SK-N-MC (cell line): ENCODE results near the gene DCST2.

ENCODE experiments used
- DNase-seq: peaks from one replicate; pipeline ENCODE4 v3.0.0-alpha.2; 2011; ENCODE audit warnings: low read depth, low spot score
- H3K27ac ChIP-seq: fragments of 200-600 bp; sonication (generic); 2 replicates; pipeline ENCODE4 v1.5.1; 2016; ENCODE audit warnings: mixed run types
- H3K36me3 ChIP-seq: fragments of 200-600 bp; sonication (generic); 2 replicates; pipeline ENCODE4 v1.6.1; 2017; ENCODE audit warnings: antibody characterized with exemption, low read length, mixed read lengths; ENCODE audit not compliant: insufficient read depth
- H3K4me3 ChIP-seq: fragments of 200-600 bp; sonication (generic); 2 replicates; pipeline ENCODE4 v1.5.1; 2016
- H3K9ac ChIP-seq: fragments of 200-600 bp; sonication (generic); 2 replicates; pipeline ENCODE4 v1.8.0; 2017; ENCODE audit warnings: mixed run types, mixed read lengths; ENCODE audit not compliant: insufficient read length
- H3K9me3 ChIP-seq: fragments of 200-600 bp; sonication (generic); 2 replicates; pipeline ENCODE4 v1.6.1; 2017; ENCODE audit warnings: low read depth, mild to moderate bottlenecking, antibody characterized with exemption, low read length, moderate library complexity, mixed read lengths
- EZH2 ChIP-seq: fragments of 200-600 bp; sonication (generic); IDR thresholded peaks from one replicate; pipeline ENCODE4 v1.6.1; 2017; ENCODE audit warnings: antibody characterized with exemption
- FOXP2 ChIP-seq: optimal IDR thresholded peaks from 2 replicates; pipeline ENCODE3; 2011; ENCODE audit warnings: mild to moderate bottlenecking, moderate library complexity; ENCODE audit not compliant: insufficient read depth; ENCODE audit errors: extremely low read length, control extremely low read depth
- POLR2AphosphoS5 ChIP-seq: IDR thresholded peaks from 2 replicates; pipeline ENCODE4 v1.6.1; 2012; ENCODE audit warnings: mild to moderate bottlenecking, low read depth, low read length, borderline replicate concordance

Gene DCST2

DNA sequence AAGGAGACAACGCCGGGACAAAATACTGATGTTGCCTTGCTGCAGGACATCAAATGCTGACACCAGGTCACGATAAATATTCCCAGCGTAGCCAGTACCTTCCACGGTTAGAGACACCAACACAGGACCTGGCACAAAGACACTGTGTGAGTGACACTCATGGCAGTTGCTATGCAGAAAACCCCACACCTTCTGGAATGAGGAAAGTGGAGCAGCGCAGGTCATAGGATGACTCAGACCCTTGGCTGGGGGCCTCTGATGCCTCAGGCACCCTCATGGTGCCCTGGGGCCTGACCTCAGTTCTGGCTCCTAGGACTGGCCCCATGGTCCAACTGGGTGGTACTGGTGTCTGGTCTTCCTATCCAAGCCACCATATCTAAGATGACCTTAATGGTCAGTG, 7.0 kb downstream of the DCST2 start:
- no peak for TF ChIP-seq POLR2AphosphoS5
- TF ChIP-seq FOXP2 = no peak
- TF ChIP-seq EZH2 = no peak
- no peak overlapping the region for H3K9ac ChIP-seq
- no peak overlapping the region for H3K4me3 ChIP-seq
- DNase-seq = no peak
- no peaks in the 10 kb centered on the region for H3K36me3 ChIP-seq
- no peak overlapping the region for H3K27ac ChIP-seq
- H3K9me3 ChIP-seq = no peaks in the 10 kb centered on the region

- no peak for DNase-seq
Observed at GRCh38 chr1:155026154-155026553, 7.4 kb downstream of the DCST2 start.

DNA sequence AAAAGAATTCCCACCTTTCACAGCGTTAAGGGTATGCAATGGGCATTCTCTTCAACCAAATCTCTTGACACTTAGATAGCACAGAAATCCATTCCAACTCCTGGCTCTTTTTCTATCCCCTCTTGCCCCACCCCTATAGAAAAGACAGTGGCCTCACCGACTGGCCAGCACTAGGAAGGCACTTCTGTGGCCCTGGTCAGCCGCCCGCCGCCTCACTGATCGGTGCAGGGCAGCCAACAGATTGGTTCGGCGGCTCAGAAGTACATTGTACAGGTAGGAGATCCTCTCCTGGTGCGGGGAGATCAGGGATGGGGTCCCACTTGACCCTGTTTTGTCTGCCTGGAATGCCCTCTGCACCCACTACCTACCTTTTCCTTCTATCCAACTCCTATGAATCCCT, 9.3 kb downstream of the DCST2 start:
- Histone ChIP-seq H3K36me3 (no peaks in the 10 kb centered on the region), H3K9me3 (no peaks in the 10 kb centered on the region), H3K4me3 (no peak overlapping the region), H3K9ac (no peak overlapping the region), H3K27ac (no peak overlapping the region)
- no peak for TF ChIP-seq FOXP2
- no peak for TF ChIP-seq EZH2
- TF ChIP-seq POLR2AphosphoS5 = no peak
- DNase-seq = no peak

More at GRCh38 chr1:155026154-155026553, 7.4 kb downstream of the DCST2 start:
- Histone ChIP-seq H3K36me3 (no peaks in the 10 kb centered on the region), H3K9ac (no peak overlapping the region), H3K4me3 (no peak overlapping the region), H3K27ac (no peak overlapping the region), H3K9me3 (no peaks in the 10 kb centered on the region)
- TF ChIP-seq EZH2 = no peak
- TF ChIP-seq FOXP2 = no peak
- no peak for TF ChIP-seq POLR2AphosphoS5

GRCh38 chr1:155023627-155024026, 10.0 kb downstream of the DCST2 start:
- DNase-seq = no peak
- H3K27ac ChIP-seq = no peak overlapping the region
- no peaks in the 10 kb centered on the region for H3K36me3 ChIP-seq
- TF ChIP-seq FOXP2 = no peak
- TF ChIP-seq EZH2 = no peak
- no peak for TF ChIP-seq POLR2AphosphoS5
- no peak overlapping the region for H3K9ac ChIP-seq
- H3K4me3 ChIP-seq = no peak overlapping the region
- H3K9me3 ChIP-seq = no peaks in the 10 kb centered on the region

GRCh38 chr1:155022927-155023236, 10.7 kb downstream of the DCST2 start:
- TF ChIP-seq POLR2AphosphoS5 (no peak), FOXP2 (no peak), EZH2 (no peak)
- H3K9ac ChIP-seq = no peak overlapping the region
- no peak overlapping the region for H3K4me3 ChIP-seq
- DNase-seq = no peak
- H3K36me3 ChIP-seq = no peaks in the 10 kb centered on the region
- no peak overlapping the region for H3K27ac ChIP-seq
- H3K9me3 ChIP-seq = no peaks in the 10 kb centered on the region

GRCh38 chr1:155022136-155022926, 11.2 kb downstream of the DCST2 start:
- Histone ChIP-seq H3K9me3 (no peaks in the 10 kb centered on the region), H3K9ac (no peak overlapping the region), H3K4me3 (no peak overlapping the region), H3K27ac (no peak overlapping the region), H3K36me3 (no peaks in the 10 kb centered on the region)
- DNase-seq = no peak
- TF ChIP-seq POLR2AphosphoS5 (no peak), EZH2 (no peak), FOXP2 (no peak)

GRCh38 chr1:155019377-155020245, 14.0 kb downstream of the DCST2 start:
- TF ChIP-seq POLR2AphosphoS5 = no peak
- no peak for TF ChIP-seq FOXP2
- TF ChIP-seq EZH2 = no peak
- Histone ChIP-seq H3K27ac (no peak overlapping the region), H3K36me3 (peaks cover 10% of the 10 kb centered on the region; the same call in 1 of the 2 replicates), H3K4me3 (no peak overlapping the region), H3K9me3 (no peaks in the 10 kb centered on the region), H3K9ac (no peak overlapping the region)
- no peak for DNase-seq

DNA sequence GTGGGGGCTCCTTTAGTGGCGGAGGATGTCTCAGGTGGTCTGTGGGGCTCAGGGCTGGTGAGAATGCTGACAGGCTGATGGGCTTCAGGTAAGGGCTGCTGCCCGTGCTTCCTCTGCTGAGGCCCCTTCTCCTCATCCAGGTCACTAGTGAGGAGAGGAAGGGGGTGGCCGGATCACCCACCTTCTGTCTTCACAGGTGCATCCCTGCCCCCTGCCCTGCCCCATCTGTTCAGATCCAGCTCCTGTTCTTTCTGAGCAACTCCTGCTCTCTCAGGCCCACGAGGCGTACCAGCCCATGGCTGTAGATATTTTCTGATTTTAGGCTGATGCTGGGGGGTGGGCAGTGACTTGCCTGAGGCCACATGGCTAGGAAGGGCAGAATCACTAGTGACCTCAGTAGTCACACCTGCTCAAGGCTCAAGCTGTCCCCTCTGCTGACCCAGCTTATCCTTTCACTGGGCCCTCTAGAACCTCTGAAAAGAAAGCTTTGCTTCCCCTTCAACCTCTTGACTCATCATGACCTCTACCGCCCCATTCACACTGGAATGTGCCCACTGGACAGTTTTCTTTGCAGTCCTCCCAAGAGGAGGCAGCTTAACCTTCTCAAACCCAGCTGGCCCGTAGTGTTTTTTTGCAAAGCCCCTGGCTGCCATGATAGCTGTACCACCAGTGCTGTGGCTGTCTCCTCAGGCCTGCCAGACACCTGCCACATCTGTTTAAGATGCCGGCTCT, 14.8 kb downstream of the DCST2 start:
- Histone ChIP-seq H3K9me3 (no peaks in the 10 kb centered on the region), H3K36me3 (peaks cover 10% of the 10 kb centered on the region; the same call in 1 of the 2 replicates), H3K9ac (no peak overlapping the region), H3K4me3 (no peak overlapping the region), H3K27ac (no peak overlapping the region)
- TF ChIP-seq POLR2AphosphoS5 (no peak), EZH2 (no peak), FOXP2 (no peak)
- no peak for DNase-seq
